Fibroblast of lung (primary cell): Measurements from ENCODE around the gene NPC2. TPM values are rescaled to one million over a fixed set of nuclear protein-coding genes. Genes with fewer than 3 reads are reported as not detected.

Source experiments
- DNase-seq, 2 donors: peaks; one replicate each; pipeline versions ENCODE4 v3.0.0 to v3.0.0-alpha.2; 2010; ENCODE audit warnings: low read depth in 2 of 2
- H2AFZ ChIP-seq: 2 replicates; pipeline ENCODE4 v1.5.1; 2012; ENCODE audit warnings: low read length, control low read depth, inconsistent platforms
- H3K27ac ChIP-seq: 2 replicates; pipeline ENCODE4 v1.5.1; 2011; ENCODE audit warnings: low read length, control low read depth; ENCODE audit not compliant: insufficient read depth
- H3K27me3 ChIP-seq: 2 replicates; pipeline ENCODE4 v1.5.1; 2011; ENCODE audit warnings: mild to moderate bottlenecking, low read length; ENCODE audit not compliant: control insufficient read depth, insufficient read depth
- H3K36me3 ChIP-seq: 2 replicates; pipeline ENCODE4 v1.5.1; 2011; ENCODE audit warnings: low read length; ENCODE audit not compliant: control insufficient read depth, insufficient read depth
- H3K4me1 ChIP-seq: 2 replicates; pipeline ENCODE4 v1.5.1; 2011; ENCODE audit warnings: low read length; ENCODE audit not compliant: control insufficient read depth, insufficient read depth; ENCODE audit errors: extremely low read depth
- H3K4me2 ChIP-seq: 2 replicates; pipeline ENCODE4 v1.5.1; 2011; ENCODE audit warnings: low read length, control low read depth; ENCODE audit not compliant: insufficient read depth; ENCODE audit errors: extremely low read depth
- H3K4me3 ChIP-seq, 4 experiments: fragments of 200-600 bp in 1 of 4; sonication (generic) in 1 of 4; replicated peaks in 1 of 4; 2 replicates each; pipeline ENCODE4 v1.5.1; 2011 to 2016; ENCODE audit warnings: low read length in 4 of 4, low read depth in 3 of 4, mild to moderate bottlenecking in 3 of 4, control low read depth in 2 of 4, inconsistent platforms in 1 of 4, mixed read lengths in 1 of 4; ENCODE audit not compliant: insufficient read depth in 1 of 4; ENCODE audit errors: control extremely low read depth in 1 of 4
- H3K79me2 ChIP-seq: 2 replicates; pipeline ENCODE4 v1.5.1; 2012; ENCODE audit warnings: mild to moderate bottlenecking, low read length, inconsistent platforms; ENCODE audit not compliant: control insufficient read depth, insufficient read depth
- H3K9ac ChIP-seq: 2 replicates; pipeline ENCODE4 v1.5.1; 2011; ENCODE audit warnings: mild to moderate bottlenecking, low read length, control low read depth; ENCODE audit not compliant: insufficient read depth
- H3K9me3 ChIP-seq: 2 replicates; pipeline ENCODE4 v1.5.1; 2012; ENCODE audit warnings: low read depth, low read length; ENCODE audit not compliant: control insufficient read depth, insufficient read depth
- H4K20me1 ChIP-seq: 2 replicates; pipeline ENCODE4 v1.5.1; 2011; ENCODE audit warnings: low read length; ENCODE audit not compliant: control insufficient read depth, insufficient read depth; ENCODE audit errors: extremely low read depth
- EZH2 ChIP-seq: IDR thresholded peaks from 2 replicates; pipeline ENCODE4 v1.5.1; 2012; ENCODE audit warnings: low read length, control low read depth, mild to moderate bottlenecking; ENCODE audit errors: missing control alignments
- polyA plus RNA-seq, 2 donors: library from polyadenylated mRNA; depleted of rRNA in 1 of 2; stranded (reverse) in 1 of 2; unstranded in 1 of 2; fragments of >200 nt; gene quantifications; 2 replicates each; pipeline ENCODE4 v1.2.1, GENCODE V29; 2011 to 2012; ENCODE audit warnings: missing spikeins in 1 of 2
- total RNA-seq: library from RNA; depleted of rRNA; stranded (reverse); fragments of >200 nt; gene quantifications from 2 replicates; pipeline ENCODE4 v1.2.1, GENCODE V29; 2014
- TF ChIP-seq, protein P1 (sequence below), 2 donors: IDR thresholded peaks in 1 of 2; conservative IDR thresholded peaks in 1 of 2; 1 replicate in 1 of 2; 2 replicates in 1 of 2; pipeline ENCODE4 v1.5.1; 2011 to 2012; ENCODE audit warnings: low read length in 2 of 2, control low read depth in 1 of 2, inconsistent platforms in 1 of 2, low read depth in 1 of 2, mild to moderate bottlenecking in 1 of 2

Gene NPC2
- total and polyA plus RNA-seq, 2 donors (not counting 1 experiment from before 2014, with no cell fraction given), result 238 to 275 TPM

DNA sequence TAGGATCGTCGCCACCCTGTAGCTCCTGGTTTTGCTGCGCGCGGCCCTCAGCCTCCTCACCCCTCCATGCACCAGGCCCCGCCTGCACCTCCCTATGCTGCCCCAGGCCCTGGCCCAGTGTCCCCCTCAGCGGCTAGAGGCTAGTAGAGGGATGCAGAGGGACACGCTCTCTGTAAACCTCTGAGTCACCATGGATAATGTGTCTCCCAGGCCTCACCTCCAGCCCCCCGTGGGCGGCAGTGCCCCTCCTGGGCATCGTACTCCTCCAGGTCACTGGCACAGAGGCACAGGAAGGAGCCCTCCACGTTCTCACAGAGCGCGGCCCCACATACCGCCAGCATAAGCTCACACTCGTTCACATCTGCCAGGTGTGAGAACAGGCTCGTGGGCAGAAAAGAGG, 12.7 kb upstream of the NPC2 start:
- H3K9me3 ChIP-seq, result no peaks in the 10 kb centered on the region
- no peaks in the 10 kb centered on the region for H3K27me3 ChIP-seq
- peaks cover 68% of the 10 kb centered on the region for H3K36me3 ChIP-seq
- H4K20me1 ChIP-seq, result no peaks in the 10 kb centered on the region
- no peak overlapping the region for H3K27ac ChIP-seq
- TF ChIP-seq, protein P1, sequence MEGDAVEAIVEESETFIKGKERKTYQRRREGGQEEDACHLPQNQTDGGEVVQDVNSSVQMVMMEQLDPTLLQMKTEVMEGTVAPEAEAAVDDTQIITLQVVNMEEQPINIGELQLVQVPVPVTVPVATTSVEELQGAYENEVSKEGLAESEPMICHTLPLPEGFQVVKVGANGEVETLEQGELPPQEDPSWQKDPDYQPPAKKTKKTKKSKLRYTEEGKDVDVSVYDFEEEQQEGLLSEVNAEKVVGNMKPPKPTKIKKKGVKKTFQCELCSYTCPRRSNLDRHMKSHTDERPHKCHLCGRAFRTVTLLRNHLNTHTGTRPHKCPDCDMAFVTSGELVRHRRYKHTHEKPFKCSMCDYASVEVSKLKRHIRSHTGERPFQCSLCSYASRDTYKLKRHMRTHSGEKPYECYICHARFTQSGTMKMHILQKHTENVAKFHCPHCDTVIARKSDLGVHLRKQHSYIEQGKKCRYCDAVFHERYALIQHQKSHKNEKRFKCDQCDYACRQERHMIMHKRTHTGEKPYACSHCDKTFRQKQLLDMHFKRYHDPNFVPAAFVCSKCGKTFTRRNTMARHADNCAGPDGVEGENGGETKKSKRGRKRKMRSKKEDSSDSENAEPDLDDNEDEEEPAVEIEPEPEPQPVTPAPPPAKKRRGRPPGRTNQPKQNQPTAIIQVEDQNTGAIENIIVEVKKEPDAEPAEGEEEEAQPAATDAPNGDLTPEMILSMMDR (conservative IDR thresholded peaks at IDR 0.05 in 1 of 2, IDR thresholded peaks at IDR 0.05 in 1 of 2; ENCODE audit: low read depth in 1 of 2, low read length in 2 of 2), result no peak
- TF ChIP-seq EZH2, result no peak
- no peak overlapping the region for H3K9ac ChIP-seq
- DNase-seq, result no peak
- peaks cover 7% of the 10 kb centered on the region for H3K4me1 ChIP-seq
- no peak overlapping the region for H3K4me3 ChIP-seq
- no peak overlapping the region for H3K4me2 ChIP-seq
- H3K79me2 ChIP-seq, result no peaks in the 10 kb centered on the region
- H2AFZ ChIP-seq, result no peak overlapping the region

DNA sequence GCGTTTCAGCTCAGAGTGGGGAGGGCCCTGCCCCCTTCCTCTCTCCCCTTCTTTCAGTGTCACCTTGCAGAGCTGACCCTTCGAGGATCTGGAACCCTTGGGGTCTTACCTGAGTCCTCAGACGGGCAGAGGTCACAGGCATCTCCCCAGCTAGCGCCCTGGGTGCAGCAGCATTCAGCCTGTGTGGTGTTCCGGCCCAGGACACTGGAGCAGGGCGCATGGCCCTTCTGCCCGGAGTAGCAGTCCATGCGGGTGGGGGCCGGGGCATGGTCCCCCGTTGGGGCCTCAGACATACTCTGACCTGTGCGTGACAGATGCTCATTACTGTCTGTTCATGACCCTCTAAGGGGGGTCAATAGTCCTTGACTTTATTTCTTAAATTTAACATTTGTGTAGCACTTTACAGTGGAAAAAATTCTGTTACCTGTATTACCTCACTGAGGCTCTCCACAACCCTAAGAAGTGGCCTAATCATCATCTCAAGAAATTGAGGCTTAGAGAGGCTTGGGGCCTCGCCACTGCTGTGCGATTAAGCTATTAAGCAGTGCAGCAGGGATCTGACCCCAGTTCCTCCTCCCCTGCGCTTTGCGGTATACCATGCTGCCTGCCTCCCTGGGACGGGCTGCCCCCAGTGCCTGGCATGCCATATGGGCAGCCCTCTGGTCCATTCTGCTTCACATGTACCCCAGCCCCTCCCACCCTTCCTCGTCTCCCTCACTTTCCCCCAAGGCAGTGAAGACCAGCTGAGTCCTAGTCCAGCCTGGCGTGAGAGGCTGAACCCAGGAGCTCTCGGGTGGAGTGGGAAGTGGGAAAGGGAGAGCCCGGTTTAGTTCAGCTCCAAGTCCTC, 12.0 kb upstream of the NPC2 start:
- TF ChIP-seq EZH2, result no peak
- TF ChIP-seq, protein P1 (conservative IDR thresholded peaks at IDR 0.05 in 1 of 2, IDR thresholded peaks at IDR 0.05 in 1 of 2; ENCODE audit: low read depth in 1 of 2, low read length in 2 of 2), result no peak

DNA sequence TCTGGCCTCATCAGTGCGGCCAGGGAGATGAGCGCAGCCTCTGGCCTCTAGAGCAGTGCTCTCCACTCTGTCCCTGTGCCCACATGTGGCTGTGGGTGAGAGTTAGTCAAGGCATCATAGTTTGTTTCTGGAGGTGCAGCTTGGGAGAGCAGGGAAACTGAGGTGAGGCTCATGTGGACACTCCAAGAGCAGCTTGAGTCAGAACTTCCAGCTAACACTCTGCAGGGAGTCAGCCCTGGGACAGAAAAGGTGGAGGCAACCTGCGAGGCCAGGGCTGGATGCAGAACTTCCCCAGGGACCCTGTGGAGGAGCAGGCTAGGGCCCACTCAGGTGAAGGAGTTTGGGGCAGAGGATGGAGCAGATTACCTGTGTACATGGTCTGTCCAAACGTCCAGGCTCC, 11.3 kb upstream of the NPC2 start:
- TF ChIP-seq EZH2, result no peak
- TF ChIP-seq, protein P1 (conservative IDR thresholded peaks at IDR 0.05 in 1 of 2, IDR thresholded peaks at IDR 0.05 in 1 of 2; ENCODE audit: low read depth in 1 of 2, low read length in 2 of 2), result no peak
- H3K9me3 ChIP-seq, result no peaks in the 10 kb centered on the region
- no peak overlapping the region for H3K27ac ChIP-seq
- no peak overlapping the region for H2AFZ ChIP-seq
- no peaks in the 10 kb centered on the region for H3K27me3 ChIP-seq
- H4K20me1 ChIP-seq, result no peaks in the 10 kb centered on the region
- no peak for DNase-seq
- H3K79me2 ChIP-seq, result no peaks in the 10 kb centered on the region
- no peak overlapping the region for H3K9ac ChIP-seq
- no peaks in the 10 kb centered on the region for H3K4me1 ChIP-seq
- peaks cover 67% of the 10 kb centered on the region for H3K36me3 ChIP-seq
- H3K4me3 ChIP-seq, result no peak overlapping the region
- no peak overlapping the region for H3K4me2 ChIP-seq

More for the DNA sequence above, 12.0 kb upstream of the NPC2 start:
- Histone ChIP-seq H3K4me1 (no peaks in the 10 kb centered on the region), H3K27ac (no peak overlapping the region), H3K9me3 (no peaks in the 10 kb centered on the region), H2AFZ (no peak overlapping the region), H4K20me1 (no peaks in the 10 kb centered on the region), H3K4me3 (no peak overlapping the region), H3K36me3 (peaks cover 72% of the 10 kb centered on the region), H3K27me3 (no peaks in the 10 kb centered on the region), H3K79me2 (no peaks in the 10 kb centered on the region), H3K4me2 (no peak overlapping the region), H3K9ac (no peak overlapping the region)
- no peak for DNase-seq
